NK-92 (cell line): ENCODE data around the gene ANKS3.
"Not testable (repeated sequence)": the region's sequence is repeated elsewhere in the genome, so short reads cannot be mapped to it uniquely, and the experiment has no call there.

Experiments
- DNase-seq: peaks from one replicate; lab custom pipeline; 2025; ENCODE audit not compliant: unreplicated experiment; lab: John Stamatoyannopoulos, UW

The ANKS3 gene

GRCh38 chr16:4755687-4756086 is 21.6 kb upstream of the ANKS3 start:
- DNase-seq = no peak

GRCh38 chr16:4754865-4755264 is 20.8 kb upstream of the ANKS3 start:
- no peak for DNase-seq

GRCh38 chr16:4753227-4753626 is 19.2 kb upstream of the ANKS3 start:
- DNase-seq = no peak

- DNase-seq = no peak
Measured at GRCh38 chr16:4752351-4753100, 18.5 kb upstream of the ANKS3 start.

- no peak for DNase-seq
Measured at GRCh38 chr16:4750896-4751295, 16.8 kb upstream of the ANKS3 start.

- DNase-seq = no peak
Measured at GRCh38 chr16:4749700-4750257, 15.7 kb upstream of the ANKS3 start.

GRCh38 chr16:4748682-4749411 is 14.8 kb upstream of the ANKS3 start:
- no peak for DNase-seq

- no peak for DNase-seq
Measured at GRCh38 chr16:4747906-4748681, 14.0 kb upstream of the ANKS3 start.

- no peak for DNase-seq
Measured at GRCh38 chr16:4746991-4747574, 13.0 kb upstream of the ANKS3 start.

- DNase-seq = no peak
Measured at GRCh38 chr16:4746215-4746614, 12.1 kb upstream of the ANKS3 start.

- DNase-seq = no peak
Measured at GRCh38 chr16:4745274-4745569, 11.2 kb upstream of the ANKS3 start.

- DNase-seq = no peak
Measured at GRCh38 chr16:4744555-4745273, 10.6 kb upstream of the ANKS3 start.

- no peak for DNase-seq
Measured at GRCh38 chr16:4743226-4743878, 9.3 kb upstream of the ANKS3 start.

- not testable (repeated sequence) for DNase-seq
Measured at GRCh38 chr16:4738370-4738769, 4.3 kb upstream of the ANKS3 start.

- no peak for DNase-seq
Measured at GRCh38 chr16:4737545-4737944, 3.5 kb upstream of the ANKS3 start.

GRCh38 chr16:4736546-4736945 is 2.5 kb upstream of the ANKS3 start:
- no peak for DNase-seq

GRCh38 chr16:4734730-4735535 is 862 bp upstream of the ANKS3 start:
- DNase-seq = peak; percentile 63

GRCh38 chr16:4733747-4734062 is 366 bp downstream of the ANKS3 start:
- DNase-seq = no peak

GRCh38 chr16:4733211-4733742 is 794 bp downstream of the ANKS3 start:
- DNase-seq = no peak
